ENCODE results near the gene SELENON. TPM values are rescaled to one million over a fixed set of nuclear protein-coding genes. Genes with fewer than 3 reads are reported as not detected.

Gene SELENON
- total and polyA plus RNA-seq, 2 of the 13 experiments (the other 11 are each of a cell fraction or from before 2014, with no cell fraction given), result 3.8 to 8.0 TPM

GRCh38 chr1:25810341-25811299, 10.6 kb downstream of the SELENON start (continued):
- no peak for TF ChIP-seq ZNF749 (CRISPR knock-in tag; IDR thresholded peaks at IDR 0.05; ENCODE audit: borderline replicate concordance)
- TF ChIP-seq AKAP8 (CRISPR knock-in tag; IDR thresholded peaks at IDR 0.05), result peak; percentile 50; the same call in 1 of the 2 replicates
- TF ChIP-seq ZSCAN29 (CRISPR knock-in tag; conservative IDR thresholded peaks at IDR 0.05), result no peak
- TF ChIP-seq KIAA2018 (CRISPR knock-in tag; IDR thresholded peaks at IDR 0.05; ENCODE audit: borderline replicate concordance), result no peak
- TF ChIP-seq THAP11 (CRISPR knock-in tag; IDR thresholded peaks at IDR 0.05), result peak; percentile 44
- no peak for TF ChIP-seq STAT6 (CRISPR knock-in tag; IDR thresholded peaks at IDR 0.05; ENCODE audit: borderline replicate concordance)
- TF ChIP-seq ATF5 (CRISPR knock-in tag; IDR thresholded peaks at IDR 0.05; ENCODE audit: low read depth), result no peak
- TF ChIP-seq ZNF580 (CRISPR knock-in tag; IDR thresholded peaks at IDR 0.05; ENCODE audit: borderline replicate concordance, low read depth), result no peak
- no peak for TF ChIP-seq HNRNPLL (IDR thresholded peaks at IDR 0.05; ENCODE audit: low read depth, low read length, poor library complexity, severe bottlenecking)
- peak; percentile 14; the same call in 1 of the 2 replicates for TF ChIP-seq AHR (CRISPR knock-in tag; IDR thresholded peaks at IDR 0.05)
- no peak for TF ChIP-seq SRSF9 (IDR thresholded peaks at IDR 0.05; ENCODE audit: borderline replicate concordance, insufficient read depth, low read depth, low read length, poor library complexity, severe bottlenecking)
- no peak for TF ChIP-seq HOXA9 (CRISPR knock-in tag; IDR thresholded peaks at IDR 0.05; ENCODE audit: borderline replicate concordance)
- TF ChIP-seq ZNF740 (CRISPR knock-in tag; IDR thresholded peaks at IDR 0.05), result no peak
- TF ChIP-seq ZNF746 (CRISPR knock-in tag; IDR thresholded peaks at IDR 0.05), result no peak
- TF ChIP-seq PCBP1 (IDR thresholded peaks at IDR 0.05; ENCODE audit: borderline replicate concordance, low read depth, low read length), result no peak
